Head of caudate nucleus (tissue), 42 donors: ENCODE results near the gene ATF4.

ENCODE experiments used
- DNase-seq, 42 donors: peaks; one replicate each; pipeline versions ENCODE4 v3.0.0 to v3.0.0-alpha.2; 2020 to 2021; ENCODE audit warnings: mixed read lengths in 7 of 42
- intact Hi-C: fragments of 100-400 bp; cut with DNase I; formaldehyde crosslinking; loops from one replicate; pipeline ENCODE4 v1.15.0; 2022

Gene ATF4

GRCh38 chr22:39565414-39565944, 45.1 kb downstream of the ATF4 start:
- DNase-seq: no peak
- intact Hi-C loops: no loop called here

DNA sequence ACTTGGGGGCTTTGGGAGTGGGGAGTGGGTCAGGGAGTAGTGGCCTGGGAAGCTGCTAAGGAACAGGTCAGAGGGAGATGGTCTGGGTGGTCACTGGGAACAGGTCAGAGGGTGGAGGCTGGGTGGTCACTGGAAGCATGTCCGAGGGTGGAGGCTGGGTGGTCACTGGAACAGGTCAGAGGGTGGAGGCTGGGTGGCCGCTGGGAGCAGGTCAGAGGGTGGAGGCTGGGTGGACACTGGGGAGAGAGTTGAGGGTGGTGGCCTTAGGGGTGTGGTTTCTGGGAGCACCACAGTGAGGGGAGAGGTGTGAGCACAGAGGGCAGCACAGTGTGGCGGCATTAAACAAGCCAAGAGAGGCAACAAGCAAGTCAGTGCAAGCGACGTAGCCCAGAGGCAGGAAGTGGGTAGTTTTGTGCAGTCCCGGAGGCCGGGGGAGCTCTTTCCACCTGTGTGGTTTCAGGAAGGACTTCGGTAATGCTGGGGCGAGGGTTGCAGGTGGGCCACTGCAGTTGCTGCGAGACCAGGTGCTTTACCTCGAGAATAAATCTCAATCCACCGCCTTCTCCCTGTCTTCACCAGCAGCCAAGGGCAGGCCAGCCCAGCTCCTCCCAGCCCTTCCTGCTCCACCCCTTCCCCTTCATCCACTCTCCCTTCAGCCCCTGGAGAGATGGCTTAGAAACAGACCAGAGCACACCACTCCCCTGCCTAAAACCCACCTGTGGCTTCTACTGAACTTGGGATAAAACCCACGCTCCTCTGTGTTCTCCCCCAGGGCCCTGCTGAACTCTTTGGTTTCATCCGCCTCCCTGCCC, 47.0 kb downstream of the ATF4 start:
- DNase-seq: no peak
- intact Hi-C loops: no loop called here

DNA sequence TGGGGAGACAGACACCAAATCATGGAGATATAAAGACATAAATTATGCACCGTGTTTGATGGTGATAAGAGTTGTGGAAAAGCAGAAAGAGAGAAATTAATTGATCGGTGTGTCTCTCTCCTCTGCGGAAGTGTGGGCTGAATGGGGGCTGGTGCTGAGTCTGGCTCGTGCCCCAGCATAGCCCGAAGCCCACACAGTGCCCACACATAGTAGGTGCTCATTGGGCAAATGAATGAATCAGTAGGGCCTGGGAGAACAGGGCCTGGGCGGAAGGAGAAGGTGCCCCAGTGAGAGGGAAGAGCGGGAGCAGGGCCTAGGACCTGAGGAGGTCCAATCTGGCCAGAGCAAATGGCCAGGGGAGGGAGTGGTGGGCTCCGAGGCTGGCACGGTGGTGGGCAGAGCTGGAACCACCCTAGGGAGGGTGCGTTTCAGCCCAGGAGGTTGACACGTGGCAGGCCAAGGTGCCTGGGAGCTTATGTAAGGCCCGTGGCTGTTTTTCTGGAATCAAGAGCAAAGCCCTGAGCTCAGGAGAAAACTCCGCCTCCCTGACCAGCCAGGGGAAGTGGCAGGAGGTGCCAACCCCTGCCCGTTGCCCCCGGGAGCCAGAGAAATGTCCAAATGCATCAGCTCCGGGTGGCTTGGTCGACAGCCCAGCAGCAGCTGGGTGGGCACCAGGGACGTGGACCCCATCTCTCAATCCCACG, 48.1 kb downstream of the ATF4 start:
- DNase-seq: no peak
- intact Hi-C loops: no loop called here

- intact Hi-C loops: no loop called here
Measured at GRCh38 chr22:39569066-39569465, 48.7 kb downstream of the ATF4 start.

DNA sequence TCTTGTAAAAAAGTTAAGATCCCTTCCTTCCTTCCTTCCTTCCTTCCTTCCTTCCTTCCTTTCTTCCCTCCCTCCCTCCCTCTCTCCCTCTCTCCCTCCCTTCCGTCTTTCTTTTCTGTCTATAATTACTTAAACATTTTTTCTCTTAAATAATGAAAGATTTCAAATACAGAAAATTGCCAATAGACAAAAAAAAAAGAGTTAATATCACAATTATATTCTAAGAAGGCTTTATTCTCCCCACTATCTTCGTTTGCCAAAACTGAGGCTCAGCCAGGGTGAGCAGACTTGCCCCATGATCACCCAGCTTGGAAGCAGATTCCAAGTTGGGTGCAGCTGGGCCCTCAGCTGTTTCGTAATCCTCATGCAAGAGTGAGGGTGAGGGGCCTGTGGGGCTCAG, 49.9 kb downstream of the ATF4 start:
- no peak for DNase-seq

More at GRCh38 chr22:39569066-39569465, 48.7 kb downstream of the ATF4 start:
- no peak for DNase-seq

GRCh38 chr22:39570665-39571064, 50.3 kb downstream of the ATF4 start, which contains the start of gene CACNA1I:
Gene CACNA1I, plus strand, starts transcription at chr22:39570753. Its CDS starts 0 bp downstream, at chr22:39570753.
- intact Hi-C loops: no loop called here
- DNase-seq: no peak

More for the DNA sequence above, 49.9 kb downstream of the ATF4 start:
- intact Hi-C loops: no loop called here

GRCh38 chr22:39571538-39571937, 51.2 kb downstream of the ATF4 start:
- no peak for DNase-seq
- intact Hi-C loops: no loop called here
